GM21529 (cell line): ENCODE measurements around the gene GNPTAB.

ENCODE experiments used
- ATAC-seq: cut with Tn5 transposase; IDR thresholded peaks from one replicate; pipeline ENCODE4 v1.9.1; 2021; ENCODE audit not compliant: unreplicated experiment

Gene GNPTAB

DNA sequence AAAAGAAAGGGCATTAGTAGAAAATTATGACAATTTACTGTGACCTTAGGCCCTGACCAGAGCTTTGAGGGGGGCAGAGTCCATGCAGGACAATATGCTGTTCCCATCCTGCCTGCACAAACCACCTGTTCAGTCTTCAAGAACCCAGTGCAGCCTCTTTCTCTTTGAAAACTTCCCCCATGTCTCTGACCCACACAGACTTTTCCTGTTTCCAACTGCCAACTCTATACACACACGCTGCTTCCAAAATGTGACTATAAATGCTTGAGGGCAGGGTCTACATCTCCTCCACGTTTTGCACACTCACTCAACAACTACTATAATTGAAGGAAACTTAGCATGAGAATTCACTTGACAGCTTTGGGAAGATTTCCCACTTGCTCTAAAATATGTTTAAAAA, 54.9 kb downstream of the GNPTAB start:
- no peak for ATAC-seq

GRCh38 chr12:101773650-101774162, 57.1 kb downstream of the GNPTAB start:
- ATAC-seq = peak; percentile 93

DNA sequence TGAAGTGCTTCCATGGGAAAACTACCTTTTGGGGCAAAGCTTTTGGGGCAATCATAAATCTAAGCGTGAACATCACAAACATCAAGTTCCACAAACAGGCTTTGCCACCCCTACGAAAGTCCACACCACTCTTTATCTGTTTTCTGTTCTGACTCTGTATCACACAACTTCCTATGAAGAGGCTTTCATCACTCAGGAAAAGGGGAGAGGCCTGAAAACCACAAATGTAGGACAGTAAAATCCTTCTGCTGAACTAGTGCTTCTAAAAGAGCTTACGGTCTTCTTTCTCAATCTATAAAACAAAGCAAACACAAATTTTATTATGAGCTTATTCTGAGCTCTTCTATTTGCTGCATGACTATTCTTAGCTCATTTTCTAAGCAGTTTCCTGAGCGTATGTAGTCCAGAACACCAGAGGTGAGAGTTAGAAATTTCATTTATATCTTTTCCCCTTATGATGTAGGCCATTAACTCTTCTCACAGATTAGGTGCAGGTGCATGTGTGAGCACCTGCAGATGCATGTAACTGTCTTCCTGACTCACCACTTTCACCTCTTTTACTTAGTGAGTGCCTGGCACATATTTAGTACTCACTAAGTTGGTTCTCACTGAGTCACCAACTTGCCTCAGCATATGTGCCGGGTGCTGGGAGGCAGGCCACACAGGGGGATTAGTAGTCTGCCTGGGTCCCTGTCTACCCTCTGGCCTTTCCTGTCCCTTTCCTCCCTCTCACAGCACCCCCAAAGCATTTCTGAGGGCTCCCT, 58.6 kb downstream of the GNPTAB start:
- no peak for ATAC-seq

- no peak for ATAC-seq
Observed at GRCh38 chr12:101769865-101770264, 60.9 kb downstream of the GNPTAB start.

GRCh38 chr12:101768781-101769180, 62.0 kb downstream of the GNPTAB start:
- no peak for ATAC-seq

- ATAC-seq = no peak
Observed at GRCh38 chr12:101767537-101767936, 63.2 kb downstream of the GNPTAB start.

DNA sequence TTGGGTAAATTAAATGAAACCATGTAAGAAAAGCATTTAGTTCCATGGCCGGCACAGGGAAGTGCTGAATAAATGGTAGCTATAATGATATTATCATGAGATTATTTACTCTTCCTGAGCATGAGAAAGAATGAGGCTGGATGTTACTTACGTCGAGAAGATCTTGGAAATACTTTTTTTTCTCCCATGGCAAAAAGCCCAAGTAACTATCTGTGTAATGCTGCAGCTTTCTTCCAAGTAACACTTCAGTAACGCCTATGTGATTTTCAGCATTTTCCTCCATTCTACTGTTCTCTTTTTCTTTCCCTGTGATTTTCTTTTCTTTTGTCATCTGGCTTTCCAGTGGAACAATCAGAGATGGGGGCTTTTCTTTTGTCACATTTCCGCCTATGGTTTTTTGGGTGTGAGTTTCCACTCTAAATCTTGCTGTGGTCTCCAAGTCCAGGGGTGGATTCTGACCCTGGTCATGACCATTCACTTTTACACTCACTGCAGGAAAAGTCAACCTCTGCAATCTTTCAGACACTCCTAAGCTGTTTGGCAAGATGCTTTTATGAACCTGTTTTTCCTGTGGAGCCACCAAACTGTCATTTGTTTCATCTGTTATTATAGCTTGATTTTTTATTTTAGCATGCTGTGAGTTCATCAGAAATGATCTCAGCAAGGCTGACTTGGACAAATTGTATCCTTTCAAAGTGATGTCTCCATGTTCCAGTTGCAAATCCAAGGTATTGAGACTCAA, 66.5 kb downstream of the GNPTAB start:
- no peak for ATAC-seq

DNA sequence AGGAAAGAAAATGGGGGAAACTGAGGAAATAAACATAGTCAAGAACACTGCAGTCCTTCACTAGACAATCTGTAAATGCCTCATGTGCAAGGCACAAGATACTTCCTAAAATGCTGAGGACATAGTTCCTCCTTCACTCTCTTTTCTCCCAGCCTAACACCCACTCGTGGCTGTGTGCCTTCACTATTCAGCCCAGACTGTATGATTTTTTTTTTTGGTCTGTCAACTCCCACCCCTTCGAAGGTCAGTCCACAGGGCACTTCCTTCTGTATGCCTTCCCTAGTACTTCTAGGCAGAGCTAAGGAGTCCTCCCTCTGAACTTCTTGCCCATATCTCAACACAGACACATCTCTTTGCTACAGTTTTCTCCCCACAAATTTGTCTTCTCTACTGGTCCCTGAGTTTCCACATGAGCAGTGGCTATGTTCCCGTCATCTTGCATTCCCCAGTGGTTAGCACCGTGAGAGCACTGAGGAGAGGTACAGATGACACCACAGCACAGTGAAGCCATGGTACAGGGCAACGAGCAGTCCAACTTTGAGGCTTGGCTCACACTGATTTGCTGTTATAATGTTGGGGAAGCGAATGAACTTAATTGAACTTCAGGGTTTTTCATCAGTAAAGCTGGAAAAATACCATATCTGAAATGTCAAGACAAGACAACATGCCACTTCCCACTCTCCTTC, 67.4 kb downstream of the GNPTAB start:
- no peak for ATAC-seq

- ATAC-seq = no peak
Observed at GRCh38 chr12:101761781-101762180, 69.0 kb downstream of the GNPTAB start.

DNA sequence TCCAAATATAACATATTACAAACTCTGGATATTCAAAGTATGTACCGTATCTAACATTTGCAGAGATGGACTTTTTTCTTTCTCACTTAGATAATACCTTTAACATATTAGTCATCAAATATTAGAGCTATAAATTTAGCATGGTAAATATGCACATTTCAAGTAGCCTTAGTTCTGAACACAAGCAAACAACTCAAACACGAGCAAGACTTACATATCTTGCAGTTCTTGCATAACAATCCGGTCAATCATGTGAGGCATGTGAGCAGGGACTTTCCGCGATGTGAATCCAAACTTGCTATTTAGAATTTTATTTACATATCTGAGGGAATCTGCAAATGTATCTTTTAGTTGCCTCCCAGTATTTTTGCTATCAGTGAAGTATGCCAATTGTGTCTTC, 69.4 kb downstream of the GNPTAB start:
- ATAC-seq = no peak

DNA sequence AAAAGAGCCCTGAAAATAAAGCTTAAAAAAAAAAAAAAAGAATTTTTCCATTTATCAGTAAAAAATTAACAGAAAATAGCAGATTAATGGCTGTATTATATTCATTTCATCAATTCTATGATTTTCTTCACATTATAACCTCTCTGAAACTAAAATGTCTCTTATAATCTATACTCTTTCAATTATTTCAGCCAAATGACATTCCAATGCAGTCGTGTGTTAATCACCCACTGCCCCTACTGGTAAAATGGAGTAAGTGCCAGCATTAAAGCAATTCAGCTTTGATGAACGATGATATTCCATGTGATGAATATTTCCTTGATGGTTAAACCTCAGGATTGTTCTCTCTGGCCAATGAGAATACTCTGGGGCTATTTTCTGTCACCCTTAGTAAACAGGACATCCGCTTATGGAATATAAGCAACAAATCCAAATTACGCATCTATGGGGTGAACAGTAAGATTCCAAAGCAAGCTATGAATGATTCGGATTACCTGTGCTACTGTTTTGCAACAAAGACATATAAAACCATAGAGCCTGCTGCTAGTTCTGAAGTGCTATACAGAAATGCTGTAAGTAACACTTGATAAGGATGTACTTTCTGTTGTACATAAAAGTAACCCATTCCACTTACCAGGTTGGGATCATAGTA, 71.2 kb downstream of the GNPTAB start:
- peak; percentile 57 for ATAC-seq

DNA sequence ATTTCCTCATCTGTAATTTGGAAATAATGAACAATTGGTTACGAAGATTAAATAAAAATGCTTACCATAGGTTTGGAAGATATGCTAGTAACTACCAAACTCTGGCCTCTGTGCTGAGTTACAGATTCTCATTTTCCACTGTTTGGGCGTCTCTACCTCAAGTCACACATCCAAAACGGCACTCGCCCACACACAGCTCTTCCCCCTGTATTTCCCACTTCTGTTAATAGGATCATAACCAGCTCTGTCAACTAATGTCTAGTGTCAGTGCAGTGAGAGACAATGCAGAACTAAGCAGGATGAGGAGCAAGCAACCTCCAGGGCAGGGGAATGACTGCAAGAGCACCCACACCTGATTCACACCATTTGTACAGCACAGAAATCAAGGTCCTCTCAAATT, 80.6 kb downstream of the GNPTAB start:
- no peak for ATAC-seq

DNA sequence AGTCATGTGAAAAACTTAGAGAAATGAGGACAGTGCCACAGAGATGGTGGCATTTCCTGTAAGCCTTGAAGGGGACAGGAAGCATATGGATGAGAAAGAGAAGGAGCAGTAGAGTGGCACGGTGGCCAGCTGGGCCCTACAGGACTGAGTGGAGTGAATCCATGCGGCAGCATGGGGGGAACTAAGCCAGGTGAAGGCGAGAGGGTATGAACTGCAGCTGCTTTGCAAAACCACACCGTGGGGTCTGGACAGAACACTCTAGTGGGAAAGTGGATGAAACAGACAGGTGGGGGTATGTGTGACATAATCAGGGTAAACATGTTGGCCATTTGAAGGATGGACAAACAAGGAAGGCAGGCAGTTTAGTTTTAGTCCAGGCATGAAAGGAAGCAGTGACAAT, 81.1 kb downstream of the GNPTAB start:
- no peak for ATAC-seq

GRCh38 chr12:101748907-101749306, 81.9 kb downstream of the GNPTAB start:
- ATAC-seq = no peak

DNA sequence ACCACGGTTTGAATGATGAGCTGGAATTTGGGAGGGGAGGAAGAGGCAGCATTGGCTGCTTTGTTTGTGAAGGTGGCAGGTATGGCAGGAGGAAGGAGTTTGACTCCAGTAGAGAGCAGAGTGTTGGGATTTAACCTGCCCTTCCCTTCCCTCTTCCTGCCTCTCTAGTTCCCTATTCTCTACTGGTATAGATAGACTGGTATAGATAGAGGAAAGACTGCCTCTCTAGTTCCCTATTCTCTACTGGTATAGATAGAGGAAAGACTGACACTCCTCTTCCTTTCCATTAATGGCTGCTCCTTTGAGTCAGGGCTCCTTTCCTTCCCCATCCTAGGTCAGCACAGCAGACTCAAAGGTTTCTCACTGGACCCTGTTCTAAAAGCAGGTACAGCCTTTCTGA, 83.1 kb downstream of the GNPTAB start:
- ATAC-seq = no peak

GRCh38 chr12:101746661-101747060, 84.1 kb downstream of the GNPTAB start:
- ATAC-seq = no peak

DNA sequence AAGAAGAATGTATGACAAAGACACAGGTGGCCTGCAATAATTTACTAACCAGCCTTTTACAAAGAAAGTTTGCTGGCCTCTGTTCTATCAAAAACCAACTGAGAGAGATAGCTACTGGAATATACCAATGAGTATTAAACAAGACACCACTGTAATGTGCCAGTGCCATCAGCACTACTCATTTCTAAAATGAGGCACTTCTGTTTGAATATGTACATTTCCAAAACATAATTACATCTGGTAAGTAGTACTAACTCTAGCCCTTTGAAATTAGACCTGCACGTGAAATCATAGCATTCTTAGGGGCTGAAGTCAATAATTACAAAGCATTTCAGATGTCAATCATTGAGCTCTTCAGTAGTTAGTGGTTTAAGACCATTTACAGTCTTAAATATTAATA, 84.6 kb downstream of the GNPTAB start:
- no peak for ATAC-seq

DNA sequence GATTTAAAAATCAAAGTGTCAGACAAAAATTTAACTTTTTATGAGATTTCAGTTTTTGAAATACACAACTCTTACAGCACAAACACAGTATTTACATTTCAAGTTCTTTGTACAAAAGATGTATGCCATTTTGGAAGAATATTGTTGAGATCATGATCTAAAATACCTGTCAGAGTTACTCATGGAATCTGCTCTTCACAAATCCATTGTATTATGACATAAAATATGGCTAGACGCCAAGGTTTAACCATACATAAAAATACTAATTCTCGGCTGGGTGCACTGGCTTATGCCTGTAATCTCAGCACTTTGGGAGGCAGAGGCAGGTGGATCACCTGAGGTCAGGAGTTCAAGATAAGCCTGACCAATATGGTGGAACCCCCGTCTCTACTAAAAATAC, 85.3 kb downstream of the GNPTAB start:
- no peak for ATAC-seq

- ATAC-seq = peak; percentile 95
Observed at GRCh38 chr12:101743724-101744472, 86.9 kb downstream of the GNPTAB start.

DNA sequence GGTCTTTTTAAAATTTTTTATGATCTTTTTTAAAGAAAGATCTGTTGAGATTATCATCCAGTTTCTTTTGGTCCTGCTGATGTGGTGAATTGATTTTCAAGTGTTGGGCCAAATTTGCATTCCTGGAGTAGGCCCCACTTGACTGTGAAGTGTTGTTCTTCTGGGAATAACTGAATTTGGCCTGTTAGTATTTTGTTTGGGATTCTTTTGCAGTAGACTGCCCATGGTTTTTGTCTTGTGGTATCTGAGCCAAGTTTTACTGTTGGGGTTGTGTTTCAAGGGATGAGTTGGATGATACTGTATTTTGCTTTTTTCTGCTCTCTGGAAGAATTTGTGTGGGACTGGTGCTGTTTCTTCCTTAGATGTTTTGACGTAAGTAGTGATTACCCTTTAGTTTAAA, 87.5 kb downstream of the GNPTAB start:
- peak; percentile 2 for ATAC-seq

- ATAC-seq = no peak
Observed at GRCh38 chr12:101740980-101741379, 89.8 kb downstream of the GNPTAB start.
